Mammary epithelial cell (primary cell): ENCODE results near the gene CORIN.

Experiments used
- EZH2 ChIP-seq: IDR thresholded peaks from 2 replicates; pipeline ENCODE4 v1.6.1; 2012; ENCODE audit warnings: low read length, inconsistent platforms, borderline replicate concordance
- TF ChIP-seq, protein P1 (sequence below), 2 donors: IDR thresholded peaks in 1 of 2; conservative IDR thresholded peaks in 1 of 2; 2 replicates each; pipeline ENCODE4 v1.5.1; 2011 to 2012; ENCODE audit warnings: inconsistent platforms in 2 of 2, low read length in 2 of 2, mild to moderate bottlenecking in 2 of 2, control low read depth in 1 of 2, low read depth in 1 of 2; ENCODE audit not compliant: insufficient read depth in 1 of 2; ENCODE audit errors: extremely low read depth in 1 of 2

DNA sequence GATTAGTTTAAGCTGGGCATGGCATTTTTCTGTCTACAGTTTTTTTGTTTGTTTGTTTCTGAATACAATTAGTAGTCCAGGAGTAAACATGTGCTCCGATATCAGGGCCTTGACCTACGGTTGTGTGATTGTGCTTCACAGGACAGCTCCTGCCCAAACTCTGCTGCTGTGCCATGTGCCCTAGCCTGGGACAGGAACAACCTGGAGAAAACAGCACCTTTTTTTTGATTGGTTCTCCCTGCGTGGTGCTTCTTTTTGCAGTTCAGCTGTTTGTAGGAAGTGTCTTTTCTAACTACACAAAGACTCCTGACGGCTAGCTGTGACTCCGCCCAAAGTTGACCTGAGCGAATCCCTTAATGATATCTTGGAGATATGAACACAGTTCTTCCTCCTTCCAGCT is 194.0 kb downstream of the CORIN start:
- TF ChIP-seq EZH2: no peak
- TF ChIP-seq, protein P1, sequence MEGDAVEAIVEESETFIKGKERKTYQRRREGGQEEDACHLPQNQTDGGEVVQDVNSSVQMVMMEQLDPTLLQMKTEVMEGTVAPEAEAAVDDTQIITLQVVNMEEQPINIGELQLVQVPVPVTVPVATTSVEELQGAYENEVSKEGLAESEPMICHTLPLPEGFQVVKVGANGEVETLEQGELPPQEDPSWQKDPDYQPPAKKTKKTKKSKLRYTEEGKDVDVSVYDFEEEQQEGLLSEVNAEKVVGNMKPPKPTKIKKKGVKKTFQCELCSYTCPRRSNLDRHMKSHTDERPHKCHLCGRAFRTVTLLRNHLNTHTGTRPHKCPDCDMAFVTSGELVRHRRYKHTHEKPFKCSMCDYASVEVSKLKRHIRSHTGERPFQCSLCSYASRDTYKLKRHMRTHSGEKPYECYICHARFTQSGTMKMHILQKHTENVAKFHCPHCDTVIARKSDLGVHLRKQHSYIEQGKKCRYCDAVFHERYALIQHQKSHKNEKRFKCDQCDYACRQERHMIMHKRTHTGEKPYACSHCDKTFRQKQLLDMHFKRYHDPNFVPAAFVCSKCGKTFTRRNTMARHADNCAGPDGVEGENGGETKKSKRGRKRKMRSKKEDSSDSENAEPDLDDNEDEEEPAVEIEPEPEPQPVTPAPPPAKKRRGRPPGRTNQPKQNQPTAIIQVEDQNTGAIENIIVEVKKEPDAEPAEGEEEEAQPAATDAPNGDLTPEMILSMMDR (conservative IDR thresholded peaks at IDR 0.05 in 1 of 2, IDR thresholded peaks at IDR 0.05 in 1 of 2; ENCODE audit: extremely low read depth in 1 of 2, insufficient read depth in 1 of 2, low read depth in 1 of 2, low read length in 2 of 2): no peak
